Loucy (cell line): Measurements from ENCODE around the gene RING1.

Experiments used
- H2AFZ ChIP-seq: fragments of 200-600 bp; sonication (generic); 2 replicates; pipeline ENCODE4 v1.6.0; 2016; ENCODE audit warnings: antibody characterized with exemption, mild to moderate bottlenecking, low read length, moderate library complexity
- H3F3A ChIP-seq: fragments of 200-600 bp; 2 replicates; pipeline ENCODE4 v1.6.0; 2016; ENCODE audit warnings: antibody characterized with exemption, low read depth, mild to moderate bottlenecking
- H3K27me3 ChIP-seq: fragments of 200-600 bp; sonication (generic); 2 replicates; pipeline ENCODE4 v1.6.1; 2014; ENCODE audit warnings: low read length, mild to moderate bottlenecking; ENCODE audit not compliant: insufficient read depth, poor library complexity, severe bottlenecking
- H3K36me3 ChIP-seq: fragments of 200-600 bp; sonication (generic); 2 replicates; pipeline ENCODE4 v1.6.1; 2016; ENCODE audit warnings: low read length; ENCODE audit not compliant: insufficient read depth
- H3K4me1 ChIP-seq: fragments of 200-600 bp; sonication (generic); 2 replicates; pipeline ENCODE4 v1.5.1; 2014; ENCODE audit warnings: low read length, mild to moderate bottlenecking; ENCODE audit not compliant: insufficient read depth, poor library complexity, severe bottlenecking
- H3K4me2 ChIP-seq: fragments of 200-600 bp; sonication (generic); 2 replicates; pipeline ENCODE4 v1.6.0; 2014; ENCODE audit warnings: antibody characterized with exemption, low read length, low read depth, mild to moderate bottlenecking; ENCODE audit not compliant: poor library complexity, severe bottlenecking
- H3K4me3 ChIP-seq: fragments of 200-600 bp; sonication (generic); 2 replicates; pipeline ENCODE4 v1.5.1; 2014; ENCODE audit warnings: low read length, mild to moderate bottlenecking, mixed read lengths; ENCODE audit not compliant: poor library complexity, severe bottlenecking
- H3K79me2 ChIP-seq: fragments of 200-600 bp; sonication (generic); 2 replicates; pipeline ENCODE4 v1.6.1; 2014; ENCODE audit warnings: low read length; ENCODE audit not compliant: insufficient read depth
- H3K9ac ChIP-seq: fragments of 200-600 bp; sonication (generic); 2 replicates; pipeline ENCODE4 v1.6.0; 2014; ENCODE audit warnings: mild to moderate bottlenecking, low read depth, low read length, moderate library complexity; ENCODE audit not compliant: poor library complexity, severe bottlenecking
- H3K9me2 ChIP-seq: fragments of 200-600 bp; sonication (generic); replicated peaks from 2 replicates; pipeline ENCODE4 v1.6.1; 2016; ENCODE audit warnings: low read depth, low read length, mixed read lengths
- H3K9me3 ChIP-seq: fragments of 200-600 bp; sonication (generic); 2 replicates; pipeline ENCODE4 v1.6.1; 2014; ENCODE audit warnings: mild to moderate bottlenecking, antibody characterized with exemption, low read length, low read depth; ENCODE audit not compliant: insufficient read depth
- H4K20me1 ChIP-seq: fragments of 200-600 bp; sonication (generic); 2 replicates; pipeline ENCODE4 v1.6.0; 2014; ENCODE audit warnings: antibody characterized with exemption, low read length, mild to moderate bottlenecking; ENCODE audit not compliant: insufficient read depth, poor library complexity, severe bottlenecking
- EZH2phosphoT487 ChIP-seq: fragments of 200-600 bp; IDR thresholded peaks from 2 replicates; pipeline ENCODE4 v1.6.1; 2018; ENCODE audit warnings: antibody characterized with exemption, mild to moderate bottlenecking, moderate library complexity, borderline replicate concordance
- TF ChIP-seq, protein P1 (sequence below): fragments of 200-600 bp; sonication (generic); conservative IDR thresholded peaks from 2 replicates; pipeline ENCODE4 v1.5.1; 2014; ENCODE audit warnings: mild to moderate bottlenecking, antibody characterized with exemption, low read length

Gene RING1

DNA sequence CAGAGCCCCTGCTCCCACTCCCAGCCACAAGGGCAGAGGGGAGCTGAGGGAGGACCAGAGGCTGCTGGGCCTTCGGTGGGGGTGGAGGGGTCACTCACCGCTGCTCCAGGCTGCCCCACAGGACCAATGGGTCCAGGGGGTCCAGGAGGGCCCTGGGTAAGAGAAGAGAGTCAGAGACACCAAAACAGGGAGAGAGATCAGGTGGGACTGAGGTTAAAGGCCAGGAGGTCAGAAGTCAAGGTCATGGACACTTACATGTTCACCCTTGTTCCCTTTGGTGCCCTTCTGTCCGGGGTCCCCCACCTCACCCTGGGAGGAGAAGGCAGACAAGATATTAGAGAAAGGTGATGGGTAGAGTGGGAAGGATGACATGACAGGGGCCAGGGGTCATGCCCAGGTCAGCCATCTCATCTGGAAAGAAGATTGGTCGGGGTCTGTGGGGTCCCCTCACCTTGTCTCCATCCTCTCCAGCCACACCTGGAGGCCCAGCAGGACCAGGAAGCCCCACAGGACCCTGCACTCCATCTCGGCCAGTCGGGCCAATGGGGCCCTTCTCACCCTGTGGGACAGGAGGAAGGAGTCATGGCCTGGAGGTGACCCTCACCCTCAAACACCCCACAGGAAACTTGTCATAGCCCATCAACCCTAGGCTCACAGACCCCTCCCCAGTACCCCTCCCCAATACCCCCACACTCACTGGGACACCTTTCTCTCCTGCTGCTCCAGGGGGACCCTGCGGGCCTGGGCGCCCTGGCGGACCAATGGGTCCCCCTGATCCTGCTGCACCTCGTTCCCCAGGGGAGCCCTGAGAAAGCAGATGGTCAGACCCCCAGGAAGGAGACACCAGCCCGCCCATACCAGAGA lies 37.1 kb upstream of the RING1 start:
- H3K4me2 ChIP-seq, result no peak overlapping the region
- H3K27me3 ChIP-seq, result no peaks in the 10 kb centered on the region
- H3K4me3 ChIP-seq, result no peak overlapping the region
- H4K20me1 ChIP-seq, result no peaks in the 10 kb centered on the region
- no peak overlapping the region for H2AFZ ChIP-seq
- H3K36me3 ChIP-seq, result no peaks in the 10 kb centered on the region
- no peaks in the 10 kb centered on the region for H3F3A ChIP-seq
- H3K4me1 ChIP-seq, result no peaks in the 10 kb centered on the region
- H3K9me2 ChIP-seq, result no peaks in the 10 kb centered on the region
- TF ChIP-seq EZH2phosphoT487, result no peak
- TF ChIP-seq, protein P1, sequence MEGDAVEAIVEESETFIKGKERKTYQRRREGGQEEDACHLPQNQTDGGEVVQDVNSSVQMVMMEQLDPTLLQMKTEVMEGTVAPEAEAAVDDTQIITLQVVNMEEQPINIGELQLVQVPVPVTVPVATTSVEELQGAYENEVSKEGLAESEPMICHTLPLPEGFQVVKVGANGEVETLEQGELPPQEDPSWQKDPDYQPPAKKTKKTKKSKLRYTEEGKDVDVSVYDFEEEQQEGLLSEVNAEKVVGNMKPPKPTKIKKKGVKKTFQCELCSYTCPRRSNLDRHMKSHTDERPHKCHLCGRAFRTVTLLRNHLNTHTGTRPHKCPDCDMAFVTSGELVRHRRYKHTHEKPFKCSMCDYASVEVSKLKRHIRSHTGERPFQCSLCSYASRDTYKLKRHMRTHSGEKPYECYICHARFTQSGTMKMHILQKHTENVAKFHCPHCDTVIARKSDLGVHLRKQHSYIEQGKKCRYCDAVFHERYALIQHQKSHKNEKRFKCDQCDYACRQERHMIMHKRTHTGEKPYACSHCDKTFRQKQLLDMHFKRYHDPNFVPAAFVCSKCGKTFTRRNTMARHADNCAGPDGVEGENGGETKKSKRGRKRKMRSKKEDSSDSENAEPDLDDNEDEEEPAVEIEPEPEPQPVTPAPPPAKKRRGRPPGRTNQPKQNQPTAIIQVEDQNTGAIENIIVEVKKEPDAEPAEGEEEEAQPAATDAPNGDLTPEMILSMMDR, result no peak
- no peaks in the 10 kb centered on the region for H3K79me2 ChIP-seq
- H3K9me3 ChIP-seq, result no peaks in the 10 kb centered on the region
- H3K9ac ChIP-seq, result no peak overlapping the region

DNA sequence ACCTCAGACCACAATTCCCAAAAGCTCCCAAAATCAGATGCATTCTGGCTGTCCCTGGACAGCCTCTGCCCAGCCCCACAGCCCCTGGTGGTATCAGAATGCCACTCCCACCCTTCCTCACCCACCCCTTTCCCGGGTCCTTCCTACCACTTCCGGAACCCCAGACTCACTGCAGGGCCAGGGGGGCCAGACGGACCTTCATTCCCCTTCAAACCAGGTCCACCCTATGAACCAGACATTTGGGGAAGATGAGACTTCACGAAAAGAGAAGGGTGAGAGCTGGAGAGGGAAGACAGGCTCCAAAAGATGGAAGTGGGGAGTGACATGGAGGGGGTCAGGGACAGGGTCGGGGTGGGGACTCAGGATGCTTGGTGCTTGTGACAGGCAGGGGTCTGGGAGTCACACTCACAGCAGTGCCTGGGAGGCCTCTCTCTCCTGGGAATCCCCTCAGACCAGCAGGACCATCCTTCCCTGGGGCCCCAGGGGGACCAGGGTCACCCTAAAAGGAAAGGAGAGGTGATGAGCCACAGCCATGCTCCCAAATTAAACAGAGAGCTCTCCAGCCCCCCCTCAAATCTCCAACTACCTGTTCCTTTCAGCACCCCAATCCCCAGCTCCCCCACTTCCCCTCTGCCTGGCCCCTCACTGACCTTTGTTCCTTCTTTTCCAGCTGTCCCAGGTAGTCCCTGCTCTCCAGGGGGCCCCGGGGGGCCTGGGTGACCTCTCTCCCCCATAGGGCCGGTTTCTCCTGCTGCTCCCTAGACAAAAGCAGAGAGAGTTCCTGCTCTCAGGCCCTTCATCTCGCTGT lies 36.2 kb upstream of the RING1 start:
- TF ChIP-seq, protein P1, result no peak
- TF ChIP-seq EZH2phosphoT487, result no peak
- H3K4me2 ChIP-seq, result no peak overlapping the region

DNA sequence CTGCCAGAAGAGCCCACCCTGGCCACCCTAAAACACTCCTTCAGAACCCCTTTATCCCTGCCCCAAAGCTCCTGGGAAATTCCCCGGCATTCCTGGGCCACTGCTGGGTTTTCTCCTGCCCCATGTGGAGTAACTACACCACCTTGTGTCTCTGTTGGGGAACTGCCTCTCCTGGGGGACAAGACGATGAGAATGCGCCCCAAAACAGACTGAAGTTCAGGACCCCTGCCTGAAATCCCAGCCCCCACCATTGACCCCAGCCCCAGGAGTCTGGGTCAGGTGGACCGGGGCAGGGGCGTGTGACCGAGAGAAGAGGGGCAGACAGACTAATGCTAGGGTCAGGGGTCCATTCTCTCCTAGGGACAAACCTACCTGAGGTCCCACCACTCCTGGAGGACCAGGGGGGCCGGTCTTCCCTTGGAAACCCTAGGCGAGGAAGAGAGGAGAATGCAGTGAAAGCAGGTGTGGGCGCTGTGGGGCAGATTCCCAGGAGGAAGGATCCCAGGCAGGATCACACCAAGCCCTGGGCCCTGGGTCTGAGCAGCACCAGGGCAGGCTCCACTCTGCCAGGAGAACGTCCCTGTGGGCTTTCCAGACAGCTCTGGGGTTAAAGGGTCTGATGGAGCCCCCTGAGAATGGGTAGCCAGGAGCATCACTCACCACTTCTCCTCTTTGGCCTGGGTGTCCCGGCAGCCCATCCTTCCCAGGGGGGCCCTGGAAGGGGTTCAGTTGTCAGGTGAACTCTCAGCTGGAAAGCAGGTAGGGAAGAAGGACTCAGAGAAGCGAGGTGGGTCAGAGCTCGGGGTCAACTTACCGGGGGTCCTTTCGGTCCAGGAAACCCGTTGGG lies 35.4 kb upstream of the RING1 start:
- TF ChIP-seq, protein P1, result peak; percentile 55
- TF ChIP-seq EZH2phosphoT487, result no peak
- no peaks in the 10 kb centered on the region for H3K36me3 ChIP-seq
- H3K9me2 ChIP-seq, result no peaks in the 10 kb centered on the region
- no peak overlapping the region for H3K9ac ChIP-seq
- H3K4me2 ChIP-seq, result no peak overlapping the region
- H3K4me3 ChIP-seq, result no peak overlapping the region
- H3K27me3 ChIP-seq, result peaks cover under 1% of the 10 kb centered on the region
- no peaks in the 10 kb centered on the region for H3K9me3 ChIP-seq
- no peaks in the 10 kb centered on the region for H3K4me1 ChIP-seq
- H2AFZ ChIP-seq, result no peak overlapping the region
- H4K20me1 ChIP-seq, result no peaks in the 10 kb centered on the region
- no peaks in the 10 kb centered on the region for H3K79me2 ChIP-seq
- no peaks in the 10 kb centered on the region for H3F3A ChIP-seq

More for the DNA sequence above, 36.2 kb upstream of the RING1 start:
- H3K27me3 ChIP-seq, result no peaks in the 10 kb centered on the region
- no peaks in the 10 kb centered on the region for H3K36me3 ChIP-seq
- no peaks in the 10 kb centered on the region for H3K9me3 ChIP-seq
- no peaks in the 10 kb centered on the region for H4K20me1 ChIP-seq
- H3K4me3 ChIP-seq, result no peak overlapping the region
- no peaks in the 10 kb centered on the region for H3K4me1 ChIP-seq
- H3F3A ChIP-seq, result no peaks in the 10 kb centered on the region
- no peak overlapping the region for H3K9ac ChIP-seq
- H2AFZ ChIP-seq, result no peak overlapping the region
- H3K79me2 ChIP-seq, result no peaks in the 10 kb centered on the region
- no peaks in the 10 kb centered on the region for H3K9me2 ChIP-seq
